Glomerular visceral epithelial cell (primary cell): ENCODE data around the gene NCAPH2.

Experiments used
- DNase-seq: peaks from one replicate; pipeline ENCODE4 v3.0.0-alpha.2; 2016; ENCODE audit errors: extremely low spot score

The NCAPH2 gene

GRCh38 chr22:50474710-50475651 is 33.0 kb upstream of the NCAPH2 start, which contains the start of gene SBF1:
SBF1 (minus strand) TSS chr22:50475035; CDS start chr22:50474840, 195 bp downstream.
- peak; percentile 91 for DNase-seq

- no peak for DNase-seq
These were observed 32.4 kb upstream of the NCAPH2 start for GRCh38 chr22:50475652-50476002.

DNA sequence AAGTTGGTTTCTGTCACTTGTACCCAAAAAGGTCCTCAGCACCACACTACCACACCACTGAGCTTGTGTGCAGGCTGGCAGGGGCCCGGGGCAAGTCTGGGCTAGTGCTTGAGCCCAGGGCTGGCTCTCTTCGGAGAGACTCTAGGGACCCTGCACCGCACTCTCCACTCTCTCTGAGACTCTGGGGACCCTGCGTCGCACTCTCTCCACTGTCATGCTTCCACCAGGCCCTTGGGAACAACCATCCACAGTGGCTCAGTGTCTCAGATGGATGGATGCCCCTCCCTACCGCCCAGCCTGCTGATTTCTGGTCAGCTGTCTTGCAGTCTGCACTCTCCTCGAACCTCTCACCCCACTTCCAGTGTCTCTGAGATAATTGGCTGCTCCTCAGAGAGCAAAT is 31.2 kb upstream of the NCAPH2 start:
- no peak for DNase-seq

DNA sequence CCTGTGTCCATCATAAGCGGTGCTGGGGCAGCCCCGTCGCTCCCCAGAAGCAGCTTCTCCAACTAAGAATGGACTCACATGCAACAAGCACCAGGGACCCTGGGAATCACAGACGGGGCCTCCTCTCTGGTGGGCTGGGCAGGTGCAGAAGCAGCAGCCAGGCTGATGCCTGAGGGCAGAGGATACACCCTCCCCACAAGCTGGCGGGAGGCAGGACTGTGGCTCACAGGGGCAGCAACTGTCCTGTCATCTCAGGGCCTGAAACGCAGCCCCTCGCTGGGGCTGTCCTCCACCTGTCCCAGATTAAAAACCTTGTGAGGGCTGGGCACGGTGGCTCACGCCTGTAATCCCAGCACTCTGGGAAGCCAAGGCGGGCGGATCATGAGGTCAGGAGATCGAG is 30.1 kb upstream of the NCAPH2 start:
- no peak for DNase-seq

- no peak for DNase-seq
These were observed 28.3 kb upstream of the NCAPH2 start for GRCh38 chr22:50479721-50480120.

DNA sequence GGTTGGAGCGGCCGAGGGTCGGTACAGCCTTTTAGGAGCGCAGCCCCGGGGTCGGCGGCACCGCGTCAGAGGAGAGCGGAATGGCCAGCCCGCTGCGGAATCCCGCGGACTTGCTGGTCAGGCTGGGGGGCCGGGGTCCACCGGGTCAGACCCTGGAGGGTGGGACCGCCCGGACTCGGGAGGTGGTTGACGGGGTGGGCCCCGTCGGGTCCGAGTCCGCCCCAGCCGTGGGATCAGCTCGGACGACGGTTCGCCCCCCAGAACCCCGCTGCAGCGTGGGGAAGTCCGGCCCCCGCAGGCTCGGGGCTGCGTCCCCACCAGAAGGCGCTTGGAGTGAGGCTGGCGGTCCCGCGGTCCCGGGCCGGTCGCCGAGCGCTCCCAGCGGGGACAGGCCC is 27.0 kb upstream of the NCAPH2 start:
- no peak for DNase-seq

- no peak for DNase-seq
These were observed 26.5 kb upstream of the NCAPH2 start, which contains the start of gene ADM2 for GRCh38 chr22:50481440-50482106. ADM2 (plus strand) TSS chr22:50481543; CDS start chr22:50481848, 305 bp downstream.

GRCh38 chr22:50482107-50483074 is 25.6 kb upstream of the NCAPH2 start:
- DNase-seq: no peak

- DNase-seq: no peak
These were observed 24.9 kb upstream of the NCAPH2 start for GRCh38 chr22:50483106-50483505.

DNA sequence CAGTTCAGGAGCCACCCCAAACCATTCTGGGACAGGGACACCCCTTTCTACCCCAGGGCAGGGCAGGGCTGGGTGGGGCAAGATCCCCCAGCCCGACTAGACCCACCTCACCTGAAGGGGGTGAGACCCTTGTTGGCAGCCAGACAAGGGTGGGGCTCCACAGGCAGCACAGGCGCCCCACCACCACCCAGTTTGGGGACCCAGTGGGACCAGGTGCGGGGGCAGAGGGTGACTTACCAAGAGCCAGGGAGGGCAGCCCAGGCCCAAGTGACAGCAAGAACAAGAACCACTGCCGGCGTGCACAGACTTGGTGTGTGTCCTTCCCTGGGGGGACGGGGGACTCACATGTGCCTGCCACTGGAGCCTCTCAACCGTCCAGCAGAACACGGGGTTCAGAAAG is 24.5 kb upstream of the NCAPH2 start:
- no peak for DNase-seq

DNA sequence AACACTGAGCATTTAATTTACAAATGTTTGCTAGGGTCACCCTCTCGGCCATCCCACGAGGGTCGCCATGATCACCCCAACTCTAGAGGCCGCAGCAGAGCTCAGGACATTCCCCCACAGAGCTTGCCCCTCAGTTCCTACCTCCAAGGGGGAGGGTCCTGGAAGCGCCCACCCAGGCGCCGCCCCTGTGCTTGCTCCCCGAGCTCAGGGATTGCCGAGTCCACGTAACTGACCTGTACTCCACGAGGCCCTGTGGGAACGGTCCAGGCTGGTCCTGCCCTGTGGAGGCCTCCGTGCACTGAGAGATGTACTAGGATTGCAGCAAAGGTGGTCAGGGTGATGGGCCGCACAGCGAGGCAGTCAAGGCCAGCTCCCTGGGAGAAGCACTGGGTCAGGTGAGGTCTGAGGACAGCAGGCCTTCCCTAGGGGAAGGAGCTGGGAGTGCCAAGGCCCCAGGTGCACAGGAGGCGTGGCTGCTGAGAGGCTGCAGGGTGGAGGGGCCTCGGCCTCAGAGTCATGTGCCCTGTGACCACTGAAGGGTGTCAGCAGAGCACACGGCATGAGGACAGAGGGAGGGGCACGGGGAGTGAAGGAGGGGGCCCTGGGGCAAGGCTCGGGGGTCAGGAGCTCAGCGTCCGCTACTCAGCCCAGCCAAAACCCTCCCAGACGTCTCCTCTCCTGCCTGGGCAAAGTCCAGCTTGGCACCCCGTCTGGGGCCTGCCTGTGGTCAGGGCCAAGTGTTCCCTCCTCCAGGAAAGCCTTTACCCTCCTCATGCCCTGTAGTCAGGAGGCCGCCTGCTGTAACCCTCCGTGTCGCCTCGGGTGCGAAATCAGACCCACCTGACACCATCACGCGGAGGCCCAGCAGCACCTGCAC is 23.8 kb upstream of the NCAPH2 start:
- DNase-seq: no peak

GRCh38 chr22:50485221-50486131 is 22.5 kb upstream of the NCAPH2 start:
- DNase-seq: no peak

DNA sequence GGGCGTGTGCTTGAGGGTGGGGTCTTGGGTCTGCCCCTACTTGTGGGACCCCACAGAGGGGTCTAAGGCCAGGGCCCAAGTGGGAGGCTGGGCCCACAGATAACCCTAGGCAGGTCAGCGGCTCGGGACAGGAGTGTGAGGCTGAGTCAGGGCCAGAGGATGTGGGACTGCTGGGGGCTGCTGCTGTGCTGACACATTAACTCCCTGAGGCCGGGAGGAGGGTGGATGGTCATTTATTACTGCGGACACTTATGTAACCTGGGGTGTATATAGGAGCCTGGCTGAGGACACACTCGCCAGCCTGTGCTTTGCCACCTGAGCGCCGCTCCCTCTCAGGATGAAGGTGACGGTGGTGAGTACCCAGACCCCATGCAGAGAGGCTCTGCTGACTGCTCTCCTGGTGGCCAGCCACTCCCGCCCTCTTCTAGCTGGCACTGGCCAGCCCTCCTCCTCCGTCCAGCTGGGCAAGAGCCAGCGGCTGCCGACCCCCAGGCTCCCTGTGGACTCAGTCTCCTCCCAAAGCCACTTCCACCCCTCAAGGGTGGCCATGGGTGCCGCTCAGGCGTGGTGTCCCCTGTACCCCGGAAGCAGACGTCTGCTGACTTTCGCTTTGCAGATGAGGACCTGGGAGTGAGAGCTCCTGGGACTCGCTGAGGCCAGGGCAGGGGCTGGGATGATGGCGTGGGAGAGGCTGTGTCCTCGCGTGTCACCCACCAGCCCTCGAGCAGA is 21.3 kb upstream of the NCAPH2 start, which contains the start of gene MIOX:
Gene MIOX, plus strand, starts transcription at position 299 of the 729 bp plus-strand sequence. Its CDS starts 39 bp downstream, at position 338.
- DNase-seq: peak; percentile 69

GRCh38 chr22:50487290-50488005 is 20.6 kb upstream of the NCAPH2 start:
- DNase-seq: no peak

DNA sequence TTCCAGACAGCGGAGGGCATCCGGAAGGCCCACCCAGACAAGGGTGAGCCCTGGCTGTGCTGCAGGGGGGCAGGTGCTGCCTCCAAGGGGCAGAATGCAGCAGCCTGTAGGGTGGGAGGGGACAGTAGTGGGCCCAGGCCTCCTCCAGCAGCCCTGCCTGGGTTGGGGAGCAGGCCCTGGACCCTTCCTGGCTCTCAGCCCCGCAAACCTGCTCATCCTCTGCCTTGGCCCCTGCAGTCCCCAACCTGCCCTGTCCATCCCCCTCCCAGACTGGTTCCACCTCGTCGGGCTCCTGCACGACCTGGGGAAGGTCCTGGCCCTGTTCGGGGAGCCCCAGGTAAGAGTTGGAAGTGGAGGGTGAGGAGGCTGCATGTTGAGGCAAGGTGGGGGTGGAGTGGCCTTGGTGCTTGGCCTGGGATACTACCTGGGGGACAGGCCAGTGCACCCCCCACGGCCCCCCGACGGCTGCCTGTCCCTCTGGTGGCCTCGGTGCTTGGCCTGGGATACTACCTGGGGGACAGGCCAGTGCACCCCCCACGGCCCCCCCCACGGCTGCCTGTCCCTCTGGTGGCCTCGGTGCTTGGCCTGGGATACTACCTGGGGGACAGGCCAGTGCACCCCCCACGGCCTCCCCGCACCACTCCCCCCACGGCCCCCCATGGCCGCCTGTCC is 19.9 kb upstream of the NCAPH2 start:
- no peak for DNase-seq

- DNase-seq: no peak
These were observed 19.1 kb upstream of the NCAPH2 start for GRCh38 chr22:50488886-50489285.

DNA sequence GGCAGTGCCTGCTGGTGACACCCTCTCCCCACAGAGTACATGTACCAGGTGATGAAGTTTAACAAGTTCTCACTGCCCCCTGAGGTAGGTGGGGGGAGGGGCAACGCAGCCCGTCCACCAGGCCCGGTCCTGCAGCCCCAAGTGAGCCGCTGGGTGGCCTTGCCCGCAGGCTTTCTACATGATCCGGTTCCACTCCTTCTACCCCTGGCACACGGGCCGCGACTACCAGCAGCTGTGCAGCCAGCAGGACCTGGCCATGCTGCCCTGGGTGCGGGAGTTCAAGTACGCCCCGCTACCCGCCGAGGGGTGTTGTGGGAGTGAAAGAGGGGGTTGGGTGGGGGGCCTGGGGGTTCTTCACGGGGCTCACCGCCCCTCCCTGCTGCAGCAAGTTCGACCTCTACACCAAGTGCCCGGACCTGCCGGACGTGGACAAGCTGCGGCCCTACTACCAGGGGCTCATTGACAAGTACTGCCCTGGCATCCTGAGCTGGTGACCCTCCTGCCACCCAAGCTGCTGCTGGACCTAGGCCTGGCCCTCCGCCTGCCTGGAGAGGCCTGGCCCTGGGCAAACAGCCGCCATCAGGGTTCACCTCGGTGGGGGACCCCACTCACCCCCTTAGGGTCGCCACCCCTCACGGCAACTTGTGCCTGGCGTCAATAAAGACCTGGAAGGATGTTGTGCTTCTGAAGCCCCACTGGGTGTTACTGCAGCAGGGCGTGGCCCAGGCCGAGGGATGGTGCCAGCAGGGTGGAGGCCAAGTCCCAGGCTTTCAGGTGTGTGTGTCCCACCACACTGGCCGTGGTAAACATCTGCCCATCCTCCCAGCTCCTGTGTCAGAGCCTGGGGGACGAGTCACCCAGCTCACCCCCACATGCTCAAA is 18.4 kb upstream of the NCAPH2 start:
- DNase-seq: no peak
